GM18517 (cell line): ENCODE results near the gene CTXN1.
A peak's percentile ranks its signal among the peaks of the same experiment; 100 is the strongest.
"Not testable (repeated sequence)": the region's sequence is repeated elsewhere in the genome, so short reads cannot be mapped to it uniquely, and the experiment has no call there.

ENCODE experiments used
- ATAC-seq: cut with Tn5 transposase; IDR thresholded peaks from one replicate; pipeline ENCODE4 v1.9.1; 2021; ENCODE audit warnings: mild to moderate bottlenecking, moderate library complexity; ENCODE audit not compliant: unreplicated experiment

The CTXN1 gene

GRCh38 chr19:7947939-7948338 lies 22.0 kb upstream of the CTXN1 start:
- no peak for ATAC-seq

- peak; percentile 33 for ATAC-seq
Observed at GRCh38 chr19:7944177-7944761, 18.3 kb upstream of the CTXN1 start.

GRCh38 chr19:7943444-7944176 lies 17.7 kb upstream of the CTXN1 start, which contains the start of gene TIMM44:
TSS of gene TIMM44 (minus strand) at chr19:7943666. CDS start at chr19:7943651, 15 bp downstream.
- peak; percentile 92 for ATAC-seq

GRCh38 chr19:7942981-7943443 lies 17.1 kb upstream of the CTXN1 start:
- ATAC-seq: no peak

- ATAC-seq: no peak
Observed at GRCh38 chr19:7941895-7942596, 16.1 kb upstream of the CTXN1 start.

- ATAC-seq: no peak
Observed at GRCh38 chr19:7940841-7941240, 14.9 kb upstream of the CTXN1 start.

- no peak for ATAC-seq
Observed at GRCh38 chr19:7934766-7935165, 8.8 kb upstream of the CTXN1 start.

- ATAC-seq: no peak
Observed at GRCh38 chr19:7933828-7934725, 8.1 kb upstream of the CTXN1 start.

GRCh38 chr19:7933411-7933810 lies 7.5 kb upstream of the CTXN1 start:
- no peak for ATAC-seq

GRCh38 chr19:7932930-7933300 lies 7.0 kb upstream of the CTXN1 start:
- no peak for ATAC-seq

- ATAC-seq: no peak
Observed at GRCh38 chr19:7932276-7932929, 6.5 kb upstream of the CTXN1 start.

GRCh38 chr19:7931221-7932061 lies 5.5 kb upstream of the CTXN1 start:
- ATAC-seq: no peak

GRCh38 chr19:7930765-7931164 lies 4.8 kb upstream of the CTXN1 start:
- no peak for ATAC-seq

- not testable (repeated sequence) for ATAC-seq
Observed at GRCh38 chr19:7930030-7930429, 4.1 kb upstream of the CTXN1 start.

- no peak for ATAC-seq
Observed at GRCh38 chr19:7928741-7929701, 3.1 kb upstream of the CTXN1 start.

- no peak for ATAC-seq
Observed at GRCh38 chr19:7928334-7928706, 2.4 kb upstream of the CTXN1 start.

GRCh38 chr19:7927605-7928333 lies 1.8 kb upstream of the CTXN1 start:
- ATAC-seq: no peak
